WTC11 (cell line): ENCODE measurements around the gene ARSJ. TPM values are rescaled to one million over a fixed set of nuclear protein-coding genes. Genes with fewer than 3 reads are reported as not detected.

Source experiments
- ATAC-seq: fragments of 200-7000 bp; cut with Tn5 transposase; 2 replicates; pipeline ENCODE4 v1.10.0; 2021; ENCODE audit warnings: mild to moderate bottlenecking, moderate library complexity
- CTCF ChIA-PET: fragments of 300-600 bp; sonication (Branson Sonifier 250); formaldehyde crosslinking; loops from one replicate; lab custom pipeline; 2021; ENCODE audit warnings: antibody characterized with exemption; lab: Charles Lee
- POLR2A ChIA-PET: fragments of 350-600 bp; sonication (Branson Sonifier 250); formaldehyde crosslinking; loops from one replicate; lab custom pipeline; 2021; ENCODE audit warnings: antibody characterized with exemption; lab: Charles Lee
- DNase-seq: peaks from one replicate; pipeline ENCODE4 v3.0.0; 2021; ENCODE audit warnings: low spot score
- H3K27ac Mint-ChIP-seq: 2 replicates; pipeline ENCODE4 v1.8.0; 2021; ENCODE audit warnings: mixed read lengths
- H3K27me3 Mint-ChIP-seq: 2 replicates; pipeline ENCODE4 v1.8.0; 2021; ENCODE audit warnings: low read depth, mild to moderate bottlenecking, moderate library complexity, mixed read lengths
- H3K36me3 Mint-ChIP-seq: 2 replicates; pipeline ENCODE4 v1.8.0; 2021; ENCODE audit warnings: mixed read lengths
- H3K4me1 Mint-ChIP-seq: 2 replicates; pipeline ENCODE4 v1.8.0; 2022; ENCODE audit warnings: mixed read lengths
- H3K4me3 Mint-ChIP-seq: 2 replicates; pipeline ENCODE4 v1.8.0; 2021; ENCODE audit warnings: mild to moderate bottlenecking, moderate library complexity, mixed read lengths
- H3K9me3 Mint-ChIP-seq: 2 replicates; pipeline ENCODE4 v1.8.0; 2021; ENCODE audit warnings: mixed read lengths
- ARID4B ChIP-seq: sonication (generic); formaldehyde crosslinking; IDR thresholded peaks from 2 replicates; pipeline ENCODE4 v1.8.0; 2023; ENCODE audit warnings: missing genetic modification reagents, mild to moderate bottlenecking, borderline replicate concordance
- E2F1 ChIP-seq: sonication (generic); formaldehyde crosslinking; IDR thresholded peaks from 2 replicates; pipeline ENCODE4 v1.8.0; 2022; ENCODE audit warnings: mild to moderate bottlenecking, missing genetic modification reagents
- E2F5 ChIP-seq: sonication (generic); formaldehyde crosslinking; IDR thresholded peaks from 2 replicates; pipeline ENCODE4 v1.8.1; 2022; ENCODE audit warnings: mild to moderate bottlenecking, moderate library complexity, missing genetic modification reagents
- ETV6 ChIP-seq: sonication (generic); formaldehyde crosslinking; IDR thresholded peaks from 2 replicates; pipeline ENCODE4 v1.8.1; 2022; ENCODE audit warnings: mild to moderate bottlenecking, missing genetic modification reagents
- FOXJ3 ChIP-seq: sonication (generic); formaldehyde crosslinking; IDR thresholded peaks from 2 replicates; pipeline ENCODE4 v1.9.0; 2021; ENCODE audit warnings: missing genetic modification reagents, mild to moderate bottlenecking, borderline replicate concordance
- FOXP4 ChIP-seq: sonication (generic); formaldehyde crosslinking; IDR thresholded peaks from 2 replicates; pipeline ENCODE4 v1.8.0; 2022; ENCODE audit warnings: mild to moderate bottlenecking, missing genetic modification reagents
- HMGXB4 ChIP-seq: sonication (generic); formaldehyde crosslinking; IDR thresholded peaks from 2 replicates; pipeline ENCODE4 v1.8.1; 2023; ENCODE audit warnings: mild to moderate bottlenecking, moderate library complexity, missing genetic modification reagents
- IRF1 ChIP-seq: sonication (generic); formaldehyde crosslinking; IDR thresholded peaks from 2 replicates; pipeline ENCODE4 v1.8.0; 2023; ENCODE audit warnings: missing genetic modification reagents
- IRF2 ChIP-seq: sonication (generic); formaldehyde crosslinking; IDR thresholded peaks from 2 replicates; pipeline ENCODE4 v1.8.0; 2022; ENCODE audit warnings: low read depth, missing genetic modification reagents, borderline replicate concordance
- JUN ChIP-seq: sonication (generic); formaldehyde crosslinking; IDR thresholded peaks from 2 replicates; pipeline ENCODE4 v1.8.0; 2023; ENCODE audit warnings: mild to moderate bottlenecking, missing genetic modification reagents
- MLX ChIP-seq: sonication (generic); formaldehyde crosslinking; IDR thresholded peaks from 2 replicates; pipeline ENCODE4 v1.8.1; 2023; ENCODE audit warnings: mild to moderate bottlenecking, missing genetic modification reagents, moderate library complexity
- NFATC4 ChIP-seq: fragments of 250-450 bp; sonication (Bioruptor Pico); IDR thresholded peaks from 2 replicates; pipeline ENCODE4 v1.9.0; 2021; ENCODE audit warnings: mild to moderate bottlenecking
- NFE2L1 ChIP-seq: sonication (generic); formaldehyde crosslinking; IDR thresholded peaks from 2 replicates; pipeline ENCODE4 v1.8.1; 2023; ENCODE audit warnings: missing genetic modification reagents
- NFYB ChIP-seq: sonication (generic); formaldehyde crosslinking; conservative IDR thresholded peaks from 2 replicates; pipeline ENCODE4 v1.8.0; 2022; ENCODE audit warnings: low read depth, missing genetic modification reagents
- NR3C1 ChIP-seq: sonication (generic); formaldehyde crosslinking; conservative IDR thresholded peaks from 2 replicates; pipeline ENCODE4 v1.8.1; 2023; ENCODE audit warnings: low read depth, mild to moderate bottlenecking, missing genetic modification reagents
- TP53 ChIP-seq: sonication (generic); formaldehyde crosslinking; IDR thresholded peaks from 2 replicates; pipeline ENCODE4 v1.8.1; 2023; ENCODE audit warnings: mild to moderate bottlenecking, missing genetic modification reagents
- ZNF219 ChIP-seq: sonication (generic); formaldehyde crosslinking; IDR thresholded peaks from 2 replicates; pipeline ENCODE4 v1.8.0; 2023; ENCODE audit warnings: missing genetic modification reagents, mild to moderate bottlenecking, borderline replicate concordance
- ZNF281 ChIP-seq: sonication (generic); formaldehyde crosslinking; IDR thresholded peaks from 2 replicates; pipeline ENCODE4 v1.8.0; 2023; ENCODE audit warnings: mild to moderate bottlenecking, missing genetic modification reagents
- ZSCAN18 ChIP-seq: fragments of 250-450 bp; sonication (Bioruptor Pico); IDR thresholded peaks from 2 replicates; pipeline ENCODE4 v2.1.2; 2022; ENCODE audit warnings: mild to moderate bottlenecking, moderate library complexity
- total RNA-seq: library from RNA; stranded (reverse); gene quantifications from 3 replicates; pipeline ENCODE4 v1.2.3, GENCODE V29; 2021

Gene ARSJ
- total RNA-seq, 1 experiment from 2014 or later, result 6.6 TPM

GRCh38 chr4:113979148-113979904 is at the start of gene ARSJ (continued):
- TF ChIP-seq ZNF219 (CRISPR knock-in tag) (no peak), NFE2L1 (no peak), ETV6 (CRISPR knock-in tag) (no peak), NR3C1 (CRISPR knock-in tag) (no peak), FOXJ3 (CRISPR knock-in tag) (no peak), E2F5 (CRISPR knock-in tag) (no peak; the same call in 1 of the 2 replicates), TP53 (no peak; the same call in 1 of the 2 replicates), NFYB (CRISPR knock-in tag) (no peak), HMGXB4 (CRISPR knock-in tag) (0 out of 2 replicates have a peak, but pooled peaks have one; percentile 66)

- no peaks in the 10 kb centered on the region for H3K27me3 Mint-ChIP-seq
- DNase-seq, result no peak
- H3K4me3 Mint-ChIP-seq, result no peak overlapping the region
- POLR2A ChIA-PET, result no interaction called here
- no peak overlapping the region for H3K27ac Mint-ChIP-seq
- no peaks in the 10 kb centered on the region for H3K36me3 Mint-ChIP-seq
- H3K9me3 Mint-ChIP-seq, result no peaks in the 10 kb centered on the region
- ATAC-seq, result no peak
- no peaks in the 10 kb centered on the region for H3K4me1 Mint-ChIP-seq
- CTCF ChIA-PET, result no interaction called here
- TF ChIP-seq FOXP4 (no peak), E2F1 (CRISPR knock-in tag) (no peak), IRF1 (CRISPR knock-in tag) (no peak), ZNF281 (CRISPR knock-in tag) (no peak), IRF2 (CRISPR knock-in tag) (no peak), JUN (CRISPR knock-in tag) (no peak), ZSCAN18 (no peak), MLX (no peak), NFATC4 (CRISPR knock-in tag) (no peak), NFE2L1 (no peak), ARID4B (CRISPR knock-in tag) (no peak)
Observed at GRCh38 chr4:114028071-114028470, 48.6 kb upstream of the ARSJ start.
